ENCODE results near the gene GAL3ST1. TPM values are rescaled to one million over a fixed set of nuclear protein-coding genes. Genes with fewer than 3 reads are reported as not detected.
"Not testable (repeated sequence)": the region's sequence is repeated elsewhere in the genome, so short reads cannot be mapped to it uniquely, and the experiment has no call there.

Gene GAL3ST1
- total RNA-seq, 6 experiments from 2014 or later = not detected

DNA sequence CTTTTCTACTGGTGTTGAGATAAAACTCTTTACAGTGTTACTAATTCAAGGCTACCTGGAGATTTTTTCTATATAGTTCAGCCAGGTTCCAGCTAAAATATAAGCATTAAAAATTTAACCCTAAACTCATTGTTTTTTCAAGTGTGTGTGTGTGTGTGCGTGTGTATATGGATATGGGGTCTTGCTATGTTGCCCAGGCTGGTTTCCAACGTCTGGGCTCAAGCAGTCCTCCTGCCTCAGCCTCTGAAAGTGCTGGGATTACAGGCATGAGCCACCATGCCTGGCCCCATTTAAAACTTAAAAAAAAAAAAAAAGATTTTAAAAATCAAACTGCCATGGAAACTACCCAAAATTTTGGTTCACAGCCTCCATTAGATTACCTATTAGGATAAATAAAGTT lies 21.7 kb upstream of the GAL3ST1 start:
- TF ChIP-seq, protein P1, sequence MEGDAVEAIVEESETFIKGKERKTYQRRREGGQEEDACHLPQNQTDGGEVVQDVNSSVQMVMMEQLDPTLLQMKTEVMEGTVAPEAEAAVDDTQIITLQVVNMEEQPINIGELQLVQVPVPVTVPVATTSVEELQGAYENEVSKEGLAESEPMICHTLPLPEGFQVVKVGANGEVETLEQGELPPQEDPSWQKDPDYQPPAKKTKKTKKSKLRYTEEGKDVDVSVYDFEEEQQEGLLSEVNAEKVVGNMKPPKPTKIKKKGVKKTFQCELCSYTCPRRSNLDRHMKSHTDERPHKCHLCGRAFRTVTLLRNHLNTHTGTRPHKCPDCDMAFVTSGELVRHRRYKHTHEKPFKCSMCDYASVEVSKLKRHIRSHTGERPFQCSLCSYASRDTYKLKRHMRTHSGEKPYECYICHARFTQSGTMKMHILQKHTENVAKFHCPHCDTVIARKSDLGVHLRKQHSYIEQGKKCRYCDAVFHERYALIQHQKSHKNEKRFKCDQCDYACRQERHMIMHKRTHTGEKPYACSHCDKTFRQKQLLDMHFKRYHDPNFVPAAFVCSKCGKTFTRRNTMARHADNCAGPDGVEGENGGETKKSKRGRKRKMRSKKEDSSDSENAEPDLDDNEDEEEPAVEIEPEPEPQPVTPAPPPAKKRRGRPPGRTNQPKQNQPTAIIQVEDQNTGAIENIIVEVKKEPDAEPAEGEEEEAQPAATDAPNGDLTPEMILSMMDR (IDR thresholded peaks at IDR 0.05) = no peak
- Mint-ChIP-seq H3K27ac (no peak overlapping the region), H3K9me3 (no peaks in the 10 kb centered on the region), H3K4me1 (ENCODE audit: low read depth) (no peaks in the 10 kb centered on the region), H3K4me3 (no peak overlapping the region), H3K27me3 (ENCODE audit: insufficient read depth) (peaks cover 13% of the 10 kb centered on the region), H3K36me3 (ENCODE audit: low read depth) (peaks cover 3% of the 10 kb centered on the region; the same call in 1 of the 2 replicates)
- DNase-seq = no peak

DNA sequence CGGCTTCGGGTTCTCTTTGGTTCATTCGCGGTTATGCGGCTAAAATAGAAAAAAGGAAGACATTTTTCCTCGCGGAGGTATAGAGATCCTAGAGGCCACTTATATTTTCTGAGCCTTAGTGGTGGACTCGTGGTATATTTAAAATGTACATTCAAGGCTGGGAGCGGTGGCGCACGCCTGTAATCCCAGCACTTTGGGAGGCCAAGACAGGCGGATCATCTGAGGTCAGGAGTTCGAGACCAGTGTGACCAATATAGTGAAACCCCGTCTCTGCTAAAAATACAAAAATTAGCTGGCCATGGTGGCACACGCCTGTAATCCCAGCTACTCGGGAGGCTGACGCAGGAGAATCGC lies 17.9 kb upstream of the GAL3ST1 start:
- DNase-seq; H3K4me1 Mint-ChIP-seq (ENCODE audit: low read depth); H3K4me3 Mint-ChIP-seq; H3K27ac Mint-ChIP-seq; H3K36me3 Mint-ChIP-seq (ENCODE audit: low read depth); H3K9me3 Mint-ChIP-seq: not testable (repeated sequence)
- peaks cover 13% of the 10 kb centered on the region for H3K27me3 Mint-ChIP-seq (ENCODE audit: insufficient read depth)

DNA sequence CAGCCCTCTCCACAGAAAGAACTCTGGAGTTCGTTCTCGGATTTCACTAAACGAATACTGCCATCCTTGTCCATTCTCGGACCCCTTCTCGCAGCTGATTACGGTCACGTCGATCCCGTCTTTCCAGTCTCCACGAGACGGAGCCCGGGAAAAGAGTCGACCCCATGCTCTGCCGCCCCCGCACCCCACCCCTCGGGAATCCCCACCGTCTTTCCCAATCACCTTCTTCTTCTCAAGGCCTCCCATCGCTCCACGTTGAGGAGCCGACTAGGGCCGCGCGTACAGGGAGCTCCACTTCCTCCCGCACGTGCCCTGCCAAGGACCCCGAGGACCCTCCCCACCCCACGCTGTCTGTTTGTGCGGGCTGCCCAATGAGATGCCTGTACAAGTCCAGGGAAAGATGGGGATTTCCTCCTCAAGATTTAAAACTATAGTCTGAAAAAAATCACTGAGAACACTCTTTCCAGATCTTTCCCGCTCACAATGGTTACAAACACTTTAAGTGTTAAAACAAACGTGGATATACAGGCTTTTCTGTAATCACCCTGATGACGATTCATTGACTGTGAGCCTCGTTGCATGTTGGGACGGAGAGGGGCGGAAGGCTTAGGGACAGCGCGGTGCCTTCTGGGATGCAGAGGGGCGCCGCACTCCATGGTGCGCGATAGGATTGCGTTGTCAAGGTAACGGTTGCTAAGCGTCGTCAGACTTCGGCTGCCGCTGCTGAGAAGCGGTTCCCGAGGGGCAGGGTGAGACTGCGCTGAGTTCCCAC lies 17.3 kb upstream of the GAL3ST1 start, which contains the start of gene PES1:
TSS of gene PES1 (minus strand) at position 323 of the 772 bp plus-strand sequence. CDS start at position 246, 77 bp downstream.
- peaks cover 13% of the 10 kb centered on the region for H3K27me3 Mint-ChIP-seq (ENCODE audit: insufficient read depth)
- H3K4me1 Mint-ChIP-seq (ENCODE audit: low read depth) = no peaks in the 10 kb centered on the region
- no peaks in the 10 kb centered on the region for H3K9me3 Mint-ChIP-seq
- no peak within 1 kb of the TSS for H3K27ac Mint-ChIP-seq
- TF ChIP-seq, protein P1 (IDR thresholded peaks at IDR 0.05) = no peak; the same call in 1 of the 2 replicates
- H3K36me3 Mint-ChIP-seq (ENCODE audit: low read depth) = peaks cover 10% of the 10 kb centered on the region
- no peak within 1 kb of the TSS for H3K4me3 Mint-ChIP-seq
- DNase-seq = peak; percentile 97

DNA sequence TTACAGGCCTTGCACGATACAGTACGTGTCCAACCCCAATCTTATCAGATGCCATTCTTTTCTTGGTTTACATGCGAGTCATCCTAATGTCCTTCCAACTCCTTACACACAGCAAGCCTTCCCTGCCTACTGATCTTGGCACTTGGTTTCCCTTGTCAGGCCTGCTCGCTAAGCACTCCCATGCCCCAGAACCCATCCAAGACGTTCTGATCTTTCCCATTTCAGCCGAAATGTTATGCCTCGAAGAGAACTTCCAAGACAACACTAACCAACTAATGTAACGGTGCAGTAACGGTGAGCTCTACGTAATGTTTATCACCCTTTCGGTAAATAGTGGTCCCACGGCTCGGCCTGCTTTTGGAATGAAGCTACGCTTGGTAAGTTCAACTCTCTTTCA lies 16.7 kb upstream of the GAL3ST1 start:
- no peak overlapping the region for H3K27ac Mint-ChIP-seq
- H3K4me3 Mint-ChIP-seq = no peak overlapping the region
- TF ChIP-seq, protein P1 (IDR thresholded peaks at IDR 0.05) = no peak
- peak; percentile 44 for DNase-seq
- H3K4me1 Mint-ChIP-seq (ENCODE audit: low read depth) = no peaks in the 10 kb centered on the region
- H3K9me3 Mint-ChIP-seq = no peaks in the 10 kb centered on the region
- H3K36me3 Mint-ChIP-seq (ENCODE audit: low read depth) = peaks cover 10% of the 10 kb centered on the region
- H3K27me3 Mint-ChIP-seq (ENCODE audit: insufficient read depth) = peaks cover 13% of the 10 kb centered on the region

DNA sequence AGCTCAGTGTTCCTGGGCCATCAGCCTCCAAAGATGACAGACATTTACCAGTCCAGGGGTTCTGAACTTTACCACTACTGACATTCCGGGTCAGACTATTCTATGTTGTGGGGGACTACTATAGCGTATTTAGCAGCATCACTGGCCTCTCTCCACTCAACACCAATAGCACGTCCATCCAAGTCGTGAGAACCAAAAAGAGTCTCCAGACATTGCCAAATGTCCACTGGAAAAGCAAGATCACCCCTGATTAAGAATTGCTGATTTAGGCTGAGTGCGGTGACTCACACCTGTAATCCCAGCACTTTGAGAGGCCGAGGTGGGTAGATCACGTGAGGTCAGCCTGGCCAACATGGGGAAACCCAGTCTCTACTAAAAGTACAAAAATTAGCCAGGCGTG lies 11.9 kb upstream of the GAL3ST1 start:
- Mint-ChIP-seq H3K9me3 (no peaks in the 10 kb centered on the region), H3K4me3 (no peak overlapping the region), H3K27ac (no peak overlapping the region), H3K27me3 (ENCODE audit: insufficient read depth) (no peaks in the 10 kb centered on the region), H3K36me3 (ENCODE audit: low read depth) (peaks cover 10% of the 10 kb centered on the region), H3K4me1 (ENCODE audit: low read depth) (no peaks in the 10 kb centered on the region)
- TF ChIP-seq, protein P1 (IDR thresholded peaks at IDR 0.05) = no peak
- DNase-seq = no peak

DNA sequence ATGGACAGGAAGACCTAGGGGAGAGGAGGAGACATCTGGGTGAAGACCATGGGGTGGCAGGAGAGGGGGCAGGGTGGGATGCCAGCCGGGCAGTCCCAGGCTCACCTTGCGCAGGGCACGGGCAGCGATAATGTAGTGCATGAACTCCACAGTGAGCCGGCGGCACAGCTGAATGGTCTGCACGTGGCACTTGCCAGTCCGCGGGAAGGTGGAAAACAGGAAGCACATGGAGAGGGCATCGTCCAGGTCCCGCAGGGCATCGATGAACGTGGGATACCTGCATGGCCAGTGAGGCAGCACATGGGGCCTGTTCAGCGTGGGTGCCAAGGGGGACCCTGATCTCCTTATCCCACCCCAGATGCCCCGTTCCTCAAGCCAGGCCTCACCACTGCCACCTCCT lies 10.0 kb upstream of the GAL3ST1 start:
- TF ChIP-seq, protein P1 (IDR thresholded peaks at IDR 0.05) = no peak
- no peaks in the 10 kb centered on the region for H3K27me3 Mint-ChIP-seq (ENCODE audit: insufficient read depth)
- H3K27ac Mint-ChIP-seq = no peak overlapping the region
- H3K9me3 Mint-ChIP-seq = no peaks in the 10 kb centered on the region
- no peak overlapping the region for H3K4me3 Mint-ChIP-seq
- no peak for DNase-seq
- no peaks in the 10 kb centered on the region for H3K4me1 Mint-ChIP-seq (ENCODE audit: low read depth)
- H3K36me3 Mint-ChIP-seq (ENCODE audit: low read depth) = peaks cover 5% of the 10 kb centered on the region; the same call in 1 of the 2 replicates

All from HFFc6 (cell line).